Transverse colon (tissue), 4 donors: Measurements from ENCODE around the gene CYB5D1.
A peak's percentile ranks its signal among the peaks of the same experiment; 100 is the strongest.

Experiments
- CTCF ChIP-seq, 5 experiments: fragments of 200-600 bp in 3 of 5; fragments of 450-650 bp in 2 of 5; sonication (generic) in 3 of 5; IDR thresholded peaks; 1 replicate in 2 of 5; 2 replicates in 3 of 5; pipeline ENCODE4 v1.5.1; 2016 to 2017; ENCODE audit warnings: antibody characterized with exemption in 5 of 5, inconsistent platforms in 3 of 5, mild to moderate bottlenecking in 2 of 5, moderate library complexity in 1 of 5
- POLR2A ChIP-seq: fragments of 450-650 bp; IDR thresholded peaks from one replicate; pipeline ENCODE4 v1.6.1; 2016; ENCODE audit warnings: antibody characterized with exemption, mild to moderate bottlenecking, moderate library complexity
- POLR2AphosphoS5 ChIP-seq, 3 donors: sonication (generic); formaldehyde crosslinking; IDR thresholded peaks; one replicate each; pipeline ENCODE4 v1.6.1; 2016; ENCODE audit warnings: antibody characterized with exemption in 3 of 3

- peak in 1 of 5 experiments; percentile 2 for TF ChIP-seq CTCF (IDR thresholded peaks at IDR 0.05)
- peak; percentile 47 to 62 (median 49) for TF ChIP-seq POLR2AphosphoS5 (IDR thresholded peaks at IDR 0.05)
- TF ChIP-seq POLR2A, result peak; percentile 46
Observed at GRCh38 chr17:7841396-7841914, 16.3 kb upstream of the CYB5D1 start.
